ENCODE data around the gene SLC5A11. TPM values are rescaled to one million over a fixed set of nuclear protein-coding genes. Genes with fewer than 3 reads are reported as not detected.
A peak's percentile ranks its signal among the peaks of the same experiment; 100 is the strongest.
"Not testable (repeated sequence)": the region's sequence is repeated elsewhere in the genome, so short reads cannot be mapped to it uniquely, and the experiment has no call there.

The SLC5A11 gene
- total and polyA plus RNA-seq, 7 experiments from 2014 or later: 0.46 to 0.80 (median 0.66) TPM; not detected in 3

DNA sequence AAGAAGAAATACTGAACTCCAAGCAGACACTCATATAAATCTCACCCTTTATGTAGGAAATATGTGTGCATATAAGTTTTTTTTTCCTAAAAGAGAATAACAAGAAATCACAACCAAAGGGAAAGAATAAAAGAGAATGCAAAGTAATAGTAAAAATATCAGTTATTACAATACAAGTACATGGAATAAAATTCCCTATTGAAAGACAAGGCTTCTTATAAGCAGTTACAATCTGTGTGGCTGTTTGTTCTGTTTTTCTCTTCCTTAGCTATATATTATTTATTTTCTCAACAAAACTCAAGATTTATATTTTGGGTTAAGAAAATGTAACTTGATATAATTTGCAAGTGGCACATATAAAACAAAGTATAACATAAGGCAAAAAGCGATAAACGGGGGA, 41.7 kb downstream of the SLC5A11 start:
- CTCF ChIA-PET: no interaction called here
- no peaks in the 10 kb centered on the region for H3K4me1 Mint-ChIP-seq

DNA sequence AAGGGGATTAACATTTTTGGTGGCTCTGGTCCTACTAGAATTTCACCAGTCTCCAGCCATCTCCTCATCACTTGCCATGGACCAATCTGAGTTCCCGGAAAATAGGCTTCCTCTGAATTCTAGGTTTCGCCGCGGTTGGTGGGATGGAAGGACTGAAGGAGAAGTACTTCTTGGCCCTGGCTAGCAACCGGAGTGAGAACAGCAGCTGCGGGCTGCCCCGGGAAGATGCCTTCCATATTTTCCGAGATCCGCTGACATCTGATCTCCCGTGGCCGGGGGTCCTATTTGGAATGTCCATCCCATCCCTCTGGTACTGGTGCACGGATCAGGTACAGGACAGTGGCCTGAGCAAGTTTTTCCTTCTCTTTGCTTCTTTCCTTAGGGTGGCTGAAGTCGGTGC, 45.0 kb downstream of the SLC5A11 start:
- peaks cover 0 to 16% (median 0%) of the 10 kb centered on the region in 11 donors for H3K9me3 Mint-ChIP-seq
- H3K4me3 Mint-ChIP-seq: no peak overlapping the region

More for the DNA sequence above, 41.7 kb downstream of the SLC5A11 start:
- Mint-ChIP-seq H3K4me3 (no peak overlapping the region), H3K27me3 (peaks cover 6 to 11% (median 6%) of the 10 kb centered on the region in 5 donors), H3K9me3 (peaks cover 0 to 19% (median 0%) of the 10 kb centered on the region in 11 donors), H3K36me3 (peaks cover 0 to 3% (median 0%) of the 10 kb centered on the region in 5 donors), H3K27ac (no peak overlapping the region)
- no peaks in the 10 kb centered on the region for H3K4me1 ChIP-seq (ENCODE audit: control insufficient read depth in 2 of 2, insufficient read depth in 2 of 2, low read length in 2 of 2)
- H3K4me3 ChIP-seq (ENCODE audit: low read length): no peak overlapping the region
- no peaks in the 10 kb centered on the region for H3K36me3 ChIP-seq (ENCODE audit: control insufficient read depth in 2 of 3, insufficient read depth in 3 of 3, low read length in 3 of 3)
- no peak overlapping the region for H3K27ac ChIP-seq (ENCODE audit: low read depth, low read length)
- ATAC-seq: no peak
- no peak for DNase-seq
- H3K9me3 ChIP-seq (ENCODE audit: control insufficient read depth in 2 of 3, low read length in 3 of 3): no peaks in the 10 kb centered on the region
- intact Hi-C loops (cut with micrococcal nuclease): no loop called here
- H3K27me3 ChIP-seq (ENCODE audit: control insufficient read depth in 2 of 2, insufficient read depth in 2 of 2, low read length in 2 of 2): no peaks in the 10 kb centered on the region
- POLR2A ChIA-PET: no interaction called here

DNA sequence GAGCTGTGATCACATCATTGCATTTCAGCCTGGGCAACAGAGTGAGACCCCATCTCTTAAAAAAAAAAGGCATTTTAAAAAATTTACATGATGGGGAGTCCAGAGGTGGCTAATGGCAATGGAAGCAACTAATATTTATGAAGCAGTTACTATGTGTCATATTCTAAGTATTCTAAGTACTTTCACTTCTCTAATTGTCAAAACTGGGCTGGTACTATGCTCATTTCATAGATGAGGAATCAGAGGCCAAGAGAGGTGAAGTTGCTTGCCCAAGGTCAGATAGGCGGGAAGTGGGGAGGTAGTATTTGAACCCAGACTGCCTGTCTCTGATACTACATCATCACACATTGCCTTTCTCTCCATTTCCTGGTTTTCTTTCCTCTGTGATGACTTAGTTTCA, 50.7 kb downstream of the SLC5A11 start:
- ATAC-seq (peak; percentile 52), DNase-seq (no peak)
- intact Hi-C loops (cut with micrococcal nuclease): no loop called here
- H3K27ac Mint-ChIP-seq: no peak overlapping the region
- POLR2A ChIA-PET: no interaction called here
- peaks cover 0 to 2% (median 0%) of the 10 kb centered on the region in 5 donors for H3K36me3 Mint-ChIP-seq
- Histone ChIP-seq H3K27me3 (ENCODE audit: control insufficient read depth in 2 of 2, insufficient read depth in 2 of 2, low read length in 2 of 2) (no peaks in the 10 kb centered on the region), H3K36me3 (ENCODE audit: control insufficient read depth in 2 of 3, insufficient read depth in 3 of 3, low read length in 3 of 3) (no peaks in the 10 kb centered on the region), H3K4me1 (ENCODE audit: control insufficient read depth in 2 of 2, insufficient read depth in 2 of 2, low read length in 2 of 2) (no peaks in the 10 kb centered on the region), H3K4me3 (ENCODE audit: low read length) (no peak overlapping the region), H3K27ac (ENCODE audit: low read depth, low read length) (no peak overlapping the region), H3K9me3 (ENCODE audit: control insufficient read depth in 2 of 3, low read length in 3 of 3) (no peaks in the 10 kb centered on the region)
- peaks cover 0 to 6% (median 2%) of the 10 kb centered on the region in 5 donors for H3K27me3 Mint-ChIP-seq
- H3K9me3 Mint-ChIP-seq: peaks cover 0 to 4% (median 0%) of the 10 kb centered on the region in 11 donors
- no peaks in the 10 kb centered on the region for H3K4me1 Mint-ChIP-seq
- no peak overlapping the region for H3K4me3 Mint-ChIP-seq
- CTCF ChIA-PET: no interaction called here

More for the DNA sequence above, 45.0 kb downstream of the SLC5A11 start:
- H3K9me3 ChIP-seq (ENCODE audit: control insufficient read depth in 2 of 3, low read length in 3 of 3): no peaks in the 10 kb centered on the region
- DNase-seq (no peak), ATAC-seq (no peak)
- H3K27ac Mint-ChIP-seq: no peak overlapping the region
- H3K27ac ChIP-seq (ENCODE audit: low read depth, low read length): no peak overlapping the region
- H3K4me3 ChIP-seq (ENCODE audit: low read length): no peak overlapping the region
- no peaks in the 10 kb centered on the region for H3K36me3 ChIP-seq (ENCODE audit: control insufficient read depth in 2 of 3, insufficient read depth in 3 of 3, low read length in 3 of 3)
- no peaks in the 10 kb centered on the region for H3K4me1 ChIP-seq (ENCODE audit: control insufficient read depth in 2 of 2, insufficient read depth in 2 of 2, low read length in 2 of 2)
- CTCF ChIA-PET: no interaction called here
- intact Hi-C loops (cut with micrococcal nuclease): no loop called here
- POLR2A ChIA-PET: interaction anchor here (0.7 kb wide), 1 partner anchor 272 kb away, joined by 3 read pairs; no protein-coding TSS in a partner anchor
- H3K4me1 Mint-ChIP-seq: no peaks in the 10 kb centered on the region
- H3K27me3 ChIP-seq (ENCODE audit: control insufficient read depth in 2 of 2, insufficient read depth in 2 of 2, low read length in 2 of 2): no peaks in the 10 kb centered on the region
- peaks cover 0 to 3% (median 0%) of the 10 kb centered on the region in 5 donors for H3K36me3 Mint-ChIP-seq
- peaks cover 6 to 11% (median 6%) of the 10 kb centered on the region in 5 donors for H3K27me3 Mint-ChIP-seq

DNA sequence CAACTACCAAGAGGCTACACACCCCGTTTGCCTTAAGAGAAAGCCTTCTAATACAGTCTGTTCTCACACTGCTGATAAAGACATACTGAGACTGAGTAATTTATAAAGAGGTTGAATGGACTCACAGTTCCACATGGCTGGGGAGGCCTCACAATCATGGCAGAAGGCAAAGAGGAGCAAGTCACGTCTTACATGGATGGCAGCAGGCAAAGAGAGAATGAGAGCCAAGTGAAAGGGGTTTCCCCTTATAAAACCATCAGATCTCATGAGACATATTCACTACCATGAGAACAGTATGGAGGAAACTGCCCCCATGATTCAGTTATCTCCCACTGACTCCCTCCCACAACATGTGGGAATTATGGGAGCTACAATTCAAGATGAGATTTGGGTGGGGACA, 51.8 kb downstream of the SLC5A11 start:
- H3K36me3 Mint-ChIP-seq; H3K9me3 ChIP-seq (ENCODE audit: control insufficient read depth in 2 of 3, low read length in 3 of 3); H3K36me3 ChIP-seq (ENCODE audit: control insufficient read depth in 2 of 3, insufficient read depth in 3 of 3, low read length in 3 of 3); H3K9me3 Mint-ChIP-seq; POLR2A ChIA-PET; DNase-seq; H3K27ac Mint-ChIP-seq; H3K4me1 Mint-ChIP-seq; H3K4me3 Mint-ChIP-seq; CTCF ChIA-PET; H3K27me3 ChIP-seq (ENCODE audit: control insufficient read depth in 2 of 2, insufficient read depth in 2 of 2, low read length in 2 of 2); H3K4me1 ChIP-seq (ENCODE audit: control insufficient read depth in 2 of 2, insufficient read depth in 2 of 2, low read length in 2 of 2); ATAC-seq; H3K4me3 ChIP-seq (ENCODE audit: low read length); intact Hi-C loops (cut with micrococcal nuclease); H3K27ac ChIP-seq (ENCODE audit: low read depth, low read length): not testable (repeated sequence)
- H3K27me3 Mint-ChIP-seq: peaks cover 0 to 14% (median under 1%) of the 10 kb centered on the region in 5 donors

DNA sequence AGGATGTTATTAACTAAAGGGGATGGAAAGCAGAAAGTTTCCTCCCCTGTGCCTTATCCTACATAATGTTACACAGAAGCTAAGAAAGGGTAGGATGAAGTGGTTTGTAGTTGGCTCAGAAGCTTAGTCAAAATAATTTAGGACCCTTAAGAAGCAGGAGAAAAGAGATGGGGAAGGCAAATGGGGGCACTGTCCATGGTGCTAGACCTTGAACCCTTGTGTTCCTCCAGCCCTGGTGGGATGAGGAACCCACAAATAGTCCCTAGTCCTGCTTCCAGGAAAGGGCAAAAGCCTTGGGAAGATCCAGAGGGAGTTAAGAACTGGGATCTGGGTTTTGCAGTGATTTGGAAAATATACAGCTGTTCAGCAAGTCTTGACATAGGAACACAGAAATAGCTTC, 54.5 kb downstream of the SLC5A11 start:
- ATAC-seq: no peak
- H3K27ac Mint-ChIP-seq: no peak overlapping the region
- peaks cover 0 to 4% (median 0%) of the 10 kb centered on the region in 11 donors for H3K9me3 Mint-ChIP-seq
- Histone ChIP-seq H3K27me3 (ENCODE audit: control insufficient read depth in 2 of 2, insufficient read depth in 2 of 2, low read length in 2 of 2) (no peaks in the 10 kb centered on the region), H3K4me1 (ENCODE audit: control insufficient read depth in 2 of 2, insufficient read depth in 2 of 2, low read length in 2 of 2) (no peaks in the 10 kb centered on the region), H3K27ac (ENCODE audit: low read depth, low read length) (no peak overlapping the region), H3K36me3 (ENCODE audit: control insufficient read depth in 2 of 3, insufficient read depth in 3 of 3, low read length in 3 of 3) (no peaks in the 10 kb centered on the region), H3K9me3 (ENCODE audit: control insufficient read depth in 2 of 3, low read length in 3 of 3) (no peaks in the 10 kb centered on the region), H3K4me3 (ENCODE audit: low read length) (no peak overlapping the region)
- intact Hi-C loops (cut with micrococcal nuclease): loop anchor here in 1 of 2 donors (10.0 kb wide), 1 partner anchor 325 kb away; no protein-coding TSS in a partner anchor
- H3K4me3 Mint-ChIP-seq: no peak overlapping the region
- peaks cover 0 to 1% (median 0%) of the 10 kb centered on the region in 7 donors for H3K4me1 Mint-ChIP-seq
- CTCF ChIA-PET: no interaction called here
- H3K36me3 Mint-ChIP-seq: peaks cover 0 to 2% (median 0%) of the 10 kb centered on the region in 5 donors
- no peak for DNase-seq
- H3K27me3 Mint-ChIP-seq: peaks cover 0 to 14% (median 5%) of the 10 kb centered on the region in 5 donors
- POLR2A ChIA-PET: no interaction called here

DNA sequence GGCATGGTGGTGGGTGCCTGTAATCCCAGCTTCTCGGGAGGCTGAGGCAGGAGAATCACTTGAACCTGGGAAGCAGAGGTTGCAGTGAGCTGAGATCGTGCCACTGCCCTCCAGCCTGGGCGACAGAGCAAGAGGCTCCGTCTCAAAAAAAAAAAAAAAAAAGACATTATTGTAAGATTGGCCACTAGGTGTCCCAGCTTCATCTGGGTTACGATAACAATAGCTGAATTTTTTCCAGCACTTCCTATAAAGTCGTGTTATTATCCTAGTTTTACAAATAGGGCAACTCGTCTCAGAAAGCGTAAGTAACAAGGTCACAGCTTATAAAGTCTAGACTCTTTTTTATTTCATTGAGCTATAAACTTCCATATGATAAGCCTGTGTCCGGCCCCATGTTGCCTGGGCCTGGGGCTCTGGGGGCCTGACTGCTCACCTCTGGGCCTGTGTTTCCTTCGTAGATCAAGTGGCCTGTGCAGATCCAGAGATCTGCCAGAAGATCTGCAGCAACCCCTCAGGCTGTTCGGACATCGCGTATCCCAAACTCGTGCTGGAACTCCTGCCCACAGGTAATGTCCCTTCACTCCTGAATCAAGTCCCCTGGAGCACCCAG, 60.5 kb downstream of the SLC5A11 start:
- Histone ChIP-seq H3K4me1 (ENCODE audit: control insufficient read depth in 2 of 2, insufficient read depth in 2 of 2, low read length in 2 of 2) (no peaks in the 10 kb centered on the region), H3K27me3 (ENCODE audit: control insufficient read depth in 2 of 2, insufficient read depth in 2 of 2, low read length in 2 of 2) (no peaks in the 10 kb centered on the region), H3K36me3 (ENCODE audit: control insufficient read depth in 2 of 3, insufficient read depth in 3 of 3, low read length in 3 of 3) (no peaks in the 10 kb centered on the region), H3K4me3 (ENCODE audit: low read length) (no peak overlapping the region), H3K27ac (ENCODE audit: low read depth, low read length) (no peak overlapping the region), H3K9me3 (ENCODE audit: control insufficient read depth in 2 of 3, low read length in 3 of 3) (no peaks in the 10 kb centered on the region)
- H3K4me3 Mint-ChIP-seq: no peak overlapping the region
- peak overlapping the region in 1 of 9 donors; percentile 51 for H3K27ac Mint-ChIP-seq
- ATAC-seq: no peak
- ChIA-PET POLR2A (no interaction called here), CTCF (interaction anchor here (0.6 to 0.7 kb wide), 4 partner anchors 183 to 757 kb away, joined by 3 to 5 read pairs (median 4); no protein-coding TSS in a partner anchor)
- H3K36me3 Mint-ChIP-seq: no peaks in the 10 kb centered on the region
- peaks cover 0 to 4% (median 0%) of the 10 kb centered on the region in 7 donors for H3K4me1 Mint-ChIP-seq
- peaks cover 0 to 9% (median 0%) of the 10 kb centered on the region in 5 donors for H3K27me3 Mint-ChIP-seq
- peaks cover 0 to 2% (median 0%) of the 10 kb centered on the region in 11 donors for H3K9me3 Mint-ChIP-seq
- intact Hi-C loops (cut with micrococcal nuclease): loop anchor here in 1 of 2 donors (10.0 kb wide), 1 partner anchor 318 kb away; no protein-coding TSS in a partner anchor
- no peak for DNase-seq

Data from naive thymus-derived CD4-positive, alpha-beta T cell (primary cell).